K562 (cell line): ENCODE results near the gene IGF2R.

Experiments
- ERF ChIP-seq: fragments of 450-650 bp; formaldehyde crosslinking; IDR thresholded peaks from 2 replicates; pipeline ENCODE4 v1.4.0; 2020; ENCODE audit warnings: mild to moderate bottlenecking, mixed read lengths
- EZH2 ChIP-seq: IDR thresholded peaks from 2 replicates; pipeline ENCODE4 v1.6.1; 2012; ENCODE audit warnings: low read depth, mild to moderate bottlenecking, inconsistent platforms, low read length, borderline replicate concordance
- FOSL1 ChIP-seq: fragments of 200-800 bp; sonication (Bioruptor generic); conservative IDR thresholded peaks from 2 replicates; pipeline ENCODE4 v1.6.1; 2016; ENCODE audit warnings: missing genetic modification characterization, missing compliant biosample characterization
- NBN ChIP-seq: fragments of 450-650 bp; IDR thresholded peaks from 2 replicates; pipeline ENCODE4 v1.6.1; 2016; ENCODE audit warnings: low read depth, mild to moderate bottlenecking
- TBP ChIP-seq: optimal IDR thresholded peaks from 2 replicates; pipeline ENCODE3; 2011; ENCODE audit warnings: low read depth, low read length, improper control_type of control experiment
- ZNF263 ChIP-seq: sonication (generic); formaldehyde crosslinking; IDR thresholded peaks from 2 replicates; pipeline ENCODE4 v1.8.0; 2022; ENCODE audit warnings: mild to moderate bottlenecking, missing genetic modification reagents, borderline replicate concordance
- TF ChIP-seq, protein P1 (sequence below), 3 experiments: IDR thresholded peaks in 2 of 3; conservative IDR thresholded peaks in 1 of 3; 2 replicates each; pipeline ENCODE4 v1.5.1; 2011 to 2012; ENCODE audit warnings: low read length in 3 of 3, mild to moderate bottlenecking in 3 of 3, control low read depth in 2 of 3, improper control_type of control experiment in 1 of 3, inconsistent platforms in 1 of 3, low read depth in 1 of 3, mixed read lengths in 1 of 3, moderate library complexity in 1 of 3; ENCODE audit not compliant: insufficient read depth in 2 of 3
- TF ChIP-seq, protein P2 (sequence below): fragments of 150-350 bp; conservative IDR thresholded peaks from 2 replicates; pipeline ENCODE4 v1.6.1; 2014; ENCODE audit warnings: low read length

DNA sequence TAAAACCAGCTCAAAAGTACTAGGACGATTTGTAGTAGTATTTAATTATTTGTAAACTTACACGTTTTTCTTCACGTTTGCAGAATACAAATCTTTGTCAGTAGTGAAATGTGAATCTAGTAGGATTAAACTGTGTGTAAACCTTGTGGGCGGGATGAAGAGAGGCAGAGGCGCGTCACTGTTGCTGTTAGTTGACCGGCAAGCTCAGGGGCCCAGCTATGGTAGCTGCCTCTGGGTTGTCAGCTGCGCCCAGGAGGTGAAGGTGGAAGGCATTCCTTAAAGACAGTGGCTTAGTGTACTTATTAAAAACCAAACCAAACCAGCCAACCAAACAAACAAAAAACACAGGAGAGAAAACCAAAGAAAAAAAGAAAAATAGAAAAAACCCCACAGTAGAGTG lies 69.6 kb downstream of the IGF2R start:
- TF ChIP-seq, protein P1, sequence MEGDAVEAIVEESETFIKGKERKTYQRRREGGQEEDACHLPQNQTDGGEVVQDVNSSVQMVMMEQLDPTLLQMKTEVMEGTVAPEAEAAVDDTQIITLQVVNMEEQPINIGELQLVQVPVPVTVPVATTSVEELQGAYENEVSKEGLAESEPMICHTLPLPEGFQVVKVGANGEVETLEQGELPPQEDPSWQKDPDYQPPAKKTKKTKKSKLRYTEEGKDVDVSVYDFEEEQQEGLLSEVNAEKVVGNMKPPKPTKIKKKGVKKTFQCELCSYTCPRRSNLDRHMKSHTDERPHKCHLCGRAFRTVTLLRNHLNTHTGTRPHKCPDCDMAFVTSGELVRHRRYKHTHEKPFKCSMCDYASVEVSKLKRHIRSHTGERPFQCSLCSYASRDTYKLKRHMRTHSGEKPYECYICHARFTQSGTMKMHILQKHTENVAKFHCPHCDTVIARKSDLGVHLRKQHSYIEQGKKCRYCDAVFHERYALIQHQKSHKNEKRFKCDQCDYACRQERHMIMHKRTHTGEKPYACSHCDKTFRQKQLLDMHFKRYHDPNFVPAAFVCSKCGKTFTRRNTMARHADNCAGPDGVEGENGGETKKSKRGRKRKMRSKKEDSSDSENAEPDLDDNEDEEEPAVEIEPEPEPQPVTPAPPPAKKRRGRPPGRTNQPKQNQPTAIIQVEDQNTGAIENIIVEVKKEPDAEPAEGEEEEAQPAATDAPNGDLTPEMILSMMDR (IDR thresholded peaks at IDR 0.05 in 2 of 3, conservative IDR thresholded peaks at IDR 0.05 in 1 of 3; ENCODE audit: insufficient read depth in 2 of 3, low read depth in 1 of 3, low read length in 3 of 3) = no peak
- TF ChIP-seq, protein P2, sequence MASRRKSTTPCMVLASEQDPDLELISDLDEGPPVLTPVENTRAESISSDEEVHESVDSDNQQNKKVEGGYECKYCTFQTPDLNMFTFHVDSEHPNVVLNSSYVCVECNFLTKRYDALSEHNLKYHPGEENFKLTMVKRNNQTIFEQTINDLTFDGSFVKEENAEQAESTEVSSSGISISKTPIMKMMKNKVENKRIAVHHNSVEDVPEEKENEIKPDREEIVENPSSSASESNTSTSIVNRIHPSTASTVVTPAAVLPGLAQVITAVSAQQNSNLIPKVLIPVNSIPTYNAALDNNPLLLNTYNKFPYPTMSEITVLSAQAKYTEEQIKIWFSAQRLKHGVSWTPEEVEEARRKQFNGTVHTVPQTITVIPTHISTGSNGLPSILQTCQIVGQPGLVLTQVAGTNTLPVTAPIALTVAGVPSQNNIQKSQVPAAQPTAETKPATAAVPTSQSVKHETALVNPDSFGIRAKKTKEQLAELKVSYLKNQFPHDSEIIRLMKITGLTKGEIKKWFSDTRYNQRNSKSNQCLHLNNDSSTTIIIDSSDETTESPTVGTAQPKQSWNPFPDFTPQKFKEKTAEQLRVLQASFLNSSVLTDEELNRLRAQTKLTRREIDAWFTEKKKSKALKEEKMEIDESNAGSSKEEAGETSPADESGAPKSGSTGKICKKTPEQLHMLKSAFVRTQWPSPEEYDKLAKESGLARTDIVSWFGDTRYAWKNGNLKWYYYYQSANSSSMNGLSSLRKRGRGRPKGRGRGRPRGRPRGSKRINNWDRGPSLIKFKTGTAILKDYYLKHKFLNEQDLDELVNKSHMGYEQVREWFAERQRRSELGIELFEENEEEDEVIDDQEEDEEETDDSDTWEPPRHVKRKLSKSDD = no peak
- no peak for TF ChIP-seq TBP
- TF ChIP-seq NBN = no peak
- TF ChIP-seq EZH2 = no peak
- TF ChIP-seq ZNF263 (CRISPR knock-in tag) = no peak
- no peak for TF ChIP-seq FOSL1 (tag)
- no peak for TF ChIP-seq ERF
